OCI-LY1 (cell line): ENCODE results near the gene CABCOCO1.

ENCODE experiments used
- CTCF ChIP-seq: fragments of 200-600 bp; sonication (generic), shearing (Covaris generic); IDR thresholded peaks from 2 replicates; pipeline ENCODE4 v1.5.1; 2017; ENCODE audit warnings: mild to moderate bottlenecking, antibody characterized with exemption, low read length, moderate library complexity, mixed read lengths
- EZH2 ChIP-seq: fragments of 200-600 bp; sonication (generic), shearing (Covaris generic); IDR thresholded peaks from 2 replicates; pipeline ENCODE4 v1.8.0; 2017; ENCODE audit warnings: borderline replicate concordance, mixed run types, mild to moderate bottlenecking, antibody characterized with exemption, low read length, moderate library complexity, mixed read lengths

- peak; percentile 53 for TF ChIP-seq CTCF
- no peak for TF ChIP-seq EZH2
These were observed 81.7 kb downstream of the CABCOCO1 start for GRCh38 chr10:61744469-61744868.
